ENCODE results near the gene S1PR4. TPM values are rescaled to one million over a fixed set of nuclear protein-coding genes. Genes with fewer than 3 reads are reported as not detected.

The S1PR4 gene
- total RNA-seq, 1 donor from 2014 or later: not detected

DNA sequence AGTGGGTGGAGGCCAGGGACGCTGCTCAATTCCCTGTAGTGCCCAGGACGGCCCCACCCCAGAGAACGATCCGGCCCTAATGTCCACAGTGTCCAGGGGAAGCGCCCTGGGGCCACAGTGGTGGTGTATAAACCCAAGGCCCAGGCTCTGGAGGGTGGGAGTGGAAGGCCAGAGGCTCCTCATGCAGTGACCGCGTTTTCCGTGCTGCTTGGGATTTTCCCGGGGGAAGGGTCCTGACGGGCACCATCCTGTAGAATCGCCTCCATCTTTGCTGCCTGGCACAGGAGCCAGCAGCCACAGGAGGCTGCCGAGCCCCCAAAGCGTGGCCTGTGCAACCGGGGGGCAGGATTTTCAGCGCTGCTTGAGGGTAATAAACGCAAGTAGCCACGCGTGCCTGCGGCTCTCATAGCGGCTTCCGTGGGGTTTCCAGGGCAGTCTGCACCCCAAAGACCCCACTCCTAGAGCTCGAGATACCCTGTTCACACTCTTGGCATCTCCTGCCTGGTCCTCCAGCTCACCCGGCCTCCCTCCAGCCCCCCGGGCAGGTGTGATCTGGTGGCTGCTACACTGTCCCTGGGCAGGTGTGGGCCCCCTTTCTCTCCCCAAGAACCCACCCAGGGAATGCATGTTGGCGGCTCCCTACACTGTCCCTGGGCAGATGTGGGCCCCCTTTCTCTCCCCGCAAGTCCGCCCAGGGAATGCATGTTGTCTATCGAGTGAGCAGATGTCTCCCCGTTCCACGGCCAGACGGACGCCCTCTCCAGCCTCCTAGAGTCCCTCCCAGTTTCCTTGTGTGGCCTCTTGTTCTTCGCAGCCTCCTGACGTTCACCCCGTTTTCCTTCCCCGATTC, 9.3 kb downstream of the S1PR4 start:
- Histone ChIP-seq H3K79me2 (ENCODE audit: insufficient read depth, low read length) (peaks cover 70% of the 10 kb centered on the region), H3K4me1 (ENCODE audit: insufficient read depth, low read length) (peaks cover 8% of the 10 kb centered on the region), H3K27ac (ENCODE audit: low read depth, low read length) (no peak overlapping the region), H3K4me3 (ENCODE audit: insufficient read depth, low read depth, low read length) (no peak overlapping the region), H3K4me2 (ENCODE audit: low read length) (peak overlapping the region; percentile 95), H3K27me3 (ENCODE audit: insufficient read depth, low read length) (no peaks in the 10 kb centered on the region), H3K9ac (ENCODE audit: low read length) (peak overlapping the region; percentile 89), H3K36me3 (ENCODE audit: insufficient read depth, low read length) (no peaks in the 10 kb centered on the region), H4K20me1 (ENCODE audit: insufficient read depth, low read length) (peaks cover 48% of the 10 kb centered on the region), H2AFZ (ENCODE audit: low read depth, low read length) (no peak overlapping the region), H3K9me3 (ENCODE audit: insufficient read depth, low read depth, low read length) (no peaks in the 10 kb centered on the region)
- Mint-ChIP-seq H3K4me1 (ENCODE audit: low read depth, unreplicated experiment) (peaks cover 12% of the 10 kb centered on the region), H3K36me3 (ENCODE audit: low read depth, unreplicated experiment) (peaks cover 2% of the 10 kb centered on the region), H3K27me3 (ENCODE audit: low read depth, unreplicated experiment) (no peaks in the 10 kb centered on the region), H3K9me3 (ENCODE audit: unreplicated experiment) (peaks cover 1% of the 10 kb centered on the region), H3K4me3 (ENCODE audit: unreplicated experiment) (peak overlapping the region; percentile 98), H3K27ac (ENCODE audit: unreplicated experiment) (no peak overlapping the region)
- no peak for TF ChIP-seq CTCF (IDR thresholded peaks at IDR 0.05; ENCODE audit: insufficient read depth, low read depth, low read length)
- no peak for TF ChIP-seq EZH2 (IDR thresholded peaks at IDR 0.05; ENCODE audit: insufficient read depth, low read length)
- FAIRE-seq (no peak), DNase-seq (ENCODE audit: low read depth) (no peak)

DNA sequence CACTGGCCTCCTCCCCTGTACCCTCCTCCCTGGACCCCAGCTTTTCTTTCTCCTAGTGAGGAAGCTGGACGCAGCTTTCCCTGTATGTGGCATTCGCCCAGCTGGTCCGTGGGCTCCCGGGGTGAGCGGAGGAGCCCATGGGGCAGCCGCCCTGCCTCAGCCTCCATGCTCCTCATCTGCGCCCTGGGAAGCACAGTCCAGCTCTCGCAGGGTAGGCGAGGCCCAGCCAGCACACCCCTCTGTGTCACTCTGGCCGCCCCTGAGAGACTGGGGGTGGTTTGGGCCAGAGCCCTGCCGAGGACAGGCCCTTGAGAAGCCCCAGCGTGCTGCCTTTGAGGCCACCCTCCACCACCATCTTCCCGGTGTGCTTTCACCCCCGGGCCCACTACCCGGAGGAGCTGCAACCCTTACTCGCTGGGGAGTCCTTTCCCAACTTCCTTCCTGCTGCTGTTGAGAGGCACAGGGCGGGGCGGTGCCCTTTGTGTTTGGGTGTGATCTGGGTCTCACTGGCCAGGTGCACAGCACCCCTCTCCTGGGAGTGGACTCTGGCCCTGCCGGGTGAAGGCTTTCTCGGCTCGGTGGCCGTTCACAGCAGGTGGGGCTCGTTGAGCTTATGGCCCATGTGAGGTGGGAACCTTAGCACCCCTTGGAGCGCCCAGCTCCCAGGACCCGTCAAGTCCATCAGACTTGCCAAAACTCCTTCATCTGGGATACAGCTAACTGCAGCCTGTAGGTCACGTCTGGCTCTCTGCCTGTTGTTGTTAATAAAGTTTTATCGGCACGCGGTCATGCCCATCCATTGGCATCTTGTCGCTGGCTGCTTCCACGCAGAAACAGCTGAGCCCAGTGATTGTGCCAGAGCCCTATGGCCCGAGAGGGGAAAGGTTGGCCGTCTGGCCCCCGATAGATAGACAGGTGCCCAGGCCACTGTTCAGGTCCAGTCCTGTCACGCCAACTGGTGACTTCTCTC, 10.3 kb downstream of the S1PR4 start:
- peaks cover 78% of the 10 kb centered on the region for H3K79me2 ChIP-seq (ENCODE audit: insufficient read depth, low read length)
- DNase-seq (ENCODE audit: low read depth) (no peak), FAIRE-seq (no peak)
- peaks cover 8% of the 10 kb centered on the region for H3K4me1 ChIP-seq (ENCODE audit: insufficient read depth, low read length)
- peaks cover 1% of the 10 kb centered on the region for H3K9me3 Mint-ChIP-seq (ENCODE audit: unreplicated experiment)
- peak overlapping the region; percentile 57 for H3K4me3 Mint-ChIP-seq (ENCODE audit: unreplicated experiment)
- H3K27ac ChIP-seq (ENCODE audit: low read depth, low read length): no peak overlapping the region
- H3K27me3 ChIP-seq (ENCODE audit: insufficient read depth, low read length): no peaks in the 10 kb centered on the region
- no peaks in the 10 kb centered on the region for H3K36me3 ChIP-seq (ENCODE audit: insufficient read depth, low read length)
- H3K36me3 Mint-ChIP-seq (ENCODE audit: low read depth, unreplicated experiment): peaks cover 2% of the 10 kb centered on the region
- no peaks in the 10 kb centered on the region for H3K9me3 ChIP-seq (ENCODE audit: insufficient read depth, low read depth, low read length)
- no peak overlapping the region for H3K4me2 ChIP-seq (ENCODE audit: low read length)
- peaks cover 12% of the 10 kb centered on the region for H3K4me1 Mint-ChIP-seq (ENCODE audit: low read depth, unreplicated experiment)
- peaks cover 53% of the 10 kb centered on the region for H4K20me1 ChIP-seq (ENCODE audit: insufficient read depth, low read length)
- no peak for TF ChIP-seq CTCF (IDR thresholded peaks at IDR 0.05; ENCODE audit: insufficient read depth, low read depth, low read length)
- no peak for TF ChIP-seq EZH2 (IDR thresholded peaks at IDR 0.05; ENCODE audit: insufficient read depth, low read length)
- H3K27ac Mint-ChIP-seq (ENCODE audit: unreplicated experiment): no peak overlapping the region
- H2AFZ ChIP-seq (ENCODE audit: low read depth, low read length): no peak overlapping the region
- no peak overlapping the region for H3K4me3 ChIP-seq (ENCODE audit: insufficient read depth, low read depth, low read length)
- no peaks in the 10 kb centered on the region for H3K27me3 Mint-ChIP-seq (ENCODE audit: low read depth, unreplicated experiment)
- H3K9ac ChIP-seq (ENCODE audit: low read length): no peak overlapping the region

Data from astrocyte (in vitro differentiated cells and primary cell).